Tibial nerve (tissue), 4 donors: ENCODE results near the gene RALGAPB. TPM values are rescaled to one million over a fixed set of nuclear protein-coding genes. Genes with fewer than 3 reads are reported as not detected.

Experiments
- DNase-seq, 2 donors: peaks; one replicate each; pipeline ENCODE4 v3.0.0-alpha.2; 2019; ENCODE audit warnings: low spot score in 2 of 2
- H3K27ac ChIP-seq, 4 donors: fragments of 200-600 bp; sonication (generic) in 3 of 4; one replicate each; pipeline ENCODE4 v1.5.1; 2017 to 2019; ENCODE audit warnings: mild to moderate bottlenecking in 1 of 4
- H3K27me3 ChIP-seq, 2 donors: fragments of 200-600 bp; sonication (generic) in 1 of 2; one replicate each; pipeline versions ENCODE4 v1.5.1 to v1.6.0; 2017 to 2019
- H3K36me3 ChIP-seq, 3 donors: fragments of 200-600 bp; sonication (generic); one replicate each; pipeline ENCODE4 v1.5.1; 2018 to 2019
- H3K4me1 ChIP-seq, 4 donors: fragments of 200-600 bp; sonication (generic) in 3 of 4; one replicate each; pipeline ENCODE4 v1.5.1; 2017 to 2019
- H3K4me3 ChIP-seq, 4 donors: fragments of 200-600 bp; sonication (generic) in 3 of 4; one replicate each; pipeline ENCODE4 v1.5.1; 2017 to 2019; ENCODE audit warnings: mild to moderate bottlenecking in 1 of 4, moderate library complexity in 1 of 4
- H3K9me3 ChIP-seq, 4 donors: fragments of 200-600 bp; sonication (generic) in 3 of 4; one replicate each; pipeline ENCODE4 v1.5.1; 2017 to 2019
- EP300 ChIP-seq, 2 donors: sonication (generic); formaldehyde crosslinking; IDR thresholded peaks; one replicate each; pipeline ENCODE4 v1.6.1; 2017; ENCODE audit warnings: antibody characterized with exemption in 2 of 2, mild to moderate bottlenecking in 1 of 2
- POLR2A ChIP-seq, 2 donors: fragments of 450-650 bp; IDR thresholded peaks; one replicate each; pipeline ENCODE4 v1.6.1; 2017; ENCODE audit warnings: antibody characterized with exemption in 2 of 2, mild to moderate bottlenecking in 2 of 2, moderate library complexity in 2 of 2
- WGBS, 2 donors: methylation state at CpG; one replicate each; pipeline ENCODE4 v1.1.5; 2018; 5-methylcytosine and 5-hydroxymethylcytosine counted together
- total RNA-seq, 4 donors: library from RNA; depleted of rRNA; stranded (reverse); fragments of >200 nt; gene quantifications; one replicate each; pipeline ENCODE4 v1.1.0, GENCODE V29; 2016
- TF ChIP-seq, protein P1 (sequence below), 5 experiments: fragments of 200-600 bp in 3 of 5; fragments of 450-650 bp in 2 of 5; sonication (generic) in 3 of 5; IDR thresholded peaks; one replicate each; pipeline ENCODE4 v1.5.1; 2016 to 2019; ENCODE audit warnings: antibody characterized with exemption in 5 of 5, mild to moderate bottlenecking in 3 of 5, moderate library complexity in 2 of 5

Gene RALGAPB
- total RNA-seq, 4 donors from 2014 or later = 33.9 to 45.9 (median 44.3) TPM

DNA sequence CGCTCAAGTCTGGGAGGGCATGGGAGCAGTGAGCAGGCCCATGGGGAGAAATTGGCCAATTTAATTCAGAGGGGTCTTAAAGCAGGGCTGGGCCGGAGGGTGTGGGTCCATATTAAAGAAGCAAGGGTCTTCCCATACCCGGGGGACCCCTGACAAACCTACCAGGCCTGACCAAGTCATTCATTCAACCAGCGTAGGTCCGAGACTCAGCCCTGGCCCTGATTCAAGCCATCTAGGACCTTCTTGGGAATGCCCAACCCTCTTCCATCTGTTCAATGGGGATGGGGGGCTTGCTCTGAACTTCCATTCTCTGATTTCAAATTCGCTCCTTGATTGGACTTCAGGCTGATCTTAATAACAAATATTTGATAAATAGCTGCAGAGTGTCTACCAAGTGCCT, 115.7 kb downstream of the RALGAPB start:
- no peak for TF ChIP-seq EP300 (IDR thresholded peaks at IDR 0.05)
- TF ChIP-seq POLR2A (IDR thresholded peaks at IDR 0.05) = no peak
- TF ChIP-seq, protein P1, sequence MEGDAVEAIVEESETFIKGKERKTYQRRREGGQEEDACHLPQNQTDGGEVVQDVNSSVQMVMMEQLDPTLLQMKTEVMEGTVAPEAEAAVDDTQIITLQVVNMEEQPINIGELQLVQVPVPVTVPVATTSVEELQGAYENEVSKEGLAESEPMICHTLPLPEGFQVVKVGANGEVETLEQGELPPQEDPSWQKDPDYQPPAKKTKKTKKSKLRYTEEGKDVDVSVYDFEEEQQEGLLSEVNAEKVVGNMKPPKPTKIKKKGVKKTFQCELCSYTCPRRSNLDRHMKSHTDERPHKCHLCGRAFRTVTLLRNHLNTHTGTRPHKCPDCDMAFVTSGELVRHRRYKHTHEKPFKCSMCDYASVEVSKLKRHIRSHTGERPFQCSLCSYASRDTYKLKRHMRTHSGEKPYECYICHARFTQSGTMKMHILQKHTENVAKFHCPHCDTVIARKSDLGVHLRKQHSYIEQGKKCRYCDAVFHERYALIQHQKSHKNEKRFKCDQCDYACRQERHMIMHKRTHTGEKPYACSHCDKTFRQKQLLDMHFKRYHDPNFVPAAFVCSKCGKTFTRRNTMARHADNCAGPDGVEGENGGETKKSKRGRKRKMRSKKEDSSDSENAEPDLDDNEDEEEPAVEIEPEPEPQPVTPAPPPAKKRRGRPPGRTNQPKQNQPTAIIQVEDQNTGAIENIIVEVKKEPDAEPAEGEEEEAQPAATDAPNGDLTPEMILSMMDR (IDR thresholded peaks at IDR 0.05) = no peak
- Histone ChIP-seq H3K36me3 (no peaks in the 10 kb centered on the region), H3K27ac (no peak overlapping the region), H3K4me3 (no peak overlapping the region), H3K9me3 (no peaks in the 10 kb centered on the region), H3K4me1 (no peaks in the 10 kb centered on the region), H3K27me3 (peaks cover 0 to 9% of the 10 kb centered on the region in 2 donors)
- 85 to 89% methylated on average over 6 of the region's 6 CpGs for WGBS, 2 donors
- DNase-seq = no peak

- Histone ChIP-seq H3K27ac (no peak overlapping the region), H3K27me3 (peaks cover 0 to 9% of the 10 kb centered on the region in 2 donors), H3K4me1 (no peaks in the 10 kb centered on the region), H3K4me3 (no peak overlapping the region), H3K9me3 (no peaks in the 10 kb centered on the region), H3K36me3 (no peaks in the 10 kb centered on the region)
- DNase-seq = no peak
- TF ChIP-seq EP300 (IDR thresholded peaks at IDR 0.05) (no peak), POLR2A (IDR thresholded peaks at IDR 0.05) (no peak)
- TF ChIP-seq, protein P1 (IDR thresholded peaks at IDR 0.05) = no peak
- WGBS, 2 donors = 81 to 82% methylated on average over 4 of the region's 4 CpGs
Measured at GRCh38 chr20:38589351-38589750, 116.7 kb downstream of the RALGAPB start.

DNA sequence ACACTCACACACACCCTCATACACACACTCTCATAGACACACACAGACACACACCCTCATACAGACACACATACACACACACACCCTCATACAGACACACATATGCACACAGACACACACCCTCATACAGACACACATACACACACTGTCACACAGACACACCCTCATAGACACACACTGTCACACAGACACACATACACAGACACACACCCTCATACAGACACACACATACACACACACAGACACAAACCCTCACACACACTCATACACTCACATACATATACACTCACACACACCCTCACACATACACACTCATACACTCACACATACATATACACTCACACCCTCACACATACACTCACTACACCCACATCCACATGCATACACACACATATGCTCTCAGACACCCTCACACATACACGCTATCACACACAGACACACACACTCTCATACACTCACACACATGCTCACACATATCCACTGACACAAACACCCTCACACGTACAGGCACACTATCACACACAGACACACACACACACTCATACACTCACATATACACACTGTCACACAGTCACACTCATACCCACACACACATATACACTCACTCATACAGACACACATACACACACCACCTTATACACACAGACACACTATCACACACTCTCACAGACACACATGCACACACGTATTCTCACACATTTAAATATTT, 117.5 kb downstream of the RALGAPB start:
- TF ChIP-seq POLR2A (IDR thresholded peaks at IDR 0.05) (no peak), EP300 (IDR thresholded peaks at IDR 0.05) (no peak)
- TF ChIP-seq, protein P1 (IDR thresholded peaks at IDR 0.05) = no peak
- Histone ChIP-seq H3K4me1 (no peaks in the 10 kb centered on the region), H3K36me3 (no peaks in the 10 kb centered on the region), H3K9me3 (no peaks in the 10 kb centered on the region), H3K4me3 (no peak overlapping the region), H3K27me3 (peaks cover 0 to 9% of the 10 kb centered on the region in 2 donors), H3K27ac (no peak overlapping the region)
- WGBS, 2 donors = 76 to 84% methylated on average over 3 of the region's 3 CpGs
- no peak for DNase-seq

DNA sequence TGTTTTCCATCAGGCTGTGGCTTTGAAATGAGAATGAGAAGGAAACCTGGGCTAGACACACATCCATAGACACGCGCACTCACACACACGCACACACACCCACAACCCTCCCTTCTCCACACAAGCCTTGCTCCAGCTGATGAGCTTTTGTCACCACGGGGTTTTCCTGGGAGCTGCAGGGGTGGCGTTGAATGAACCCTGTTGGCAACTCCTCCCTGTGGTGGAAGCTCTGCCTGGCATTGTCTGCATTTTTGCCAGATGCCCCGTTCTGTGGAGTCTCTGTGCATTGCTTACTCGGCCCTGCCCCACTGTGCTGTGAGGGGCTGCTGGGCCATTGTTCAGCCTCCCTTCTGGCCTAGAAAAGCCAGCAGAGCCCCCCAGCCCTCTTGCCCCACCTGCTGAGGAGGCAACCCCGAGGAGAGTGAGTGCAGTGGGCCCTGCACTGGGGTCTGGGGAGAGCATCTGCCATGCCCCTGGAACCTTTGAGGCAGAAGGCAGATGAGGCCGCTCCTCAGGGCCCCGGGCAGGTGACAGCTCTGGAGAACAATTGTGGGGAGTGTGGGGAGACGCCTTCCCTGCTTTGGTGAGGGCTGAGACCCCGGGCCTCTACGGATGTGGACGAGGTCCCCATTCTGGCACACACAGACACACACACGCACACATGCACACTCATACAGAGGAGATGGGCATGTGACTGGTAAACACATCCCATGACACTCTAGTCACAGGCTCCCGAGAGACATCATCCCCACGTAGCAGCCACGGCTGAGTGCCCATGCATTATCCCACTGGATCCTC, 118.2 kb downstream of the RALGAPB start:
- Histone ChIP-seq H3K9me3 (no peaks in the 10 kb centered on the region), H3K4me3 (no peak overlapping the region), H3K4me1 (no peaks in the 10 kb centered on the region), H3K27ac (no peak overlapping the region), H3K36me3 (no peaks in the 10 kb centered on the region), H3K27me3 (peaks cover 0 to 9% of the 10 kb centered on the region in 2 donors)
- DNase-seq = no peak
- TF ChIP-seq, protein P1 (IDR thresholded peaks at IDR 0.05) = no peak
- TF ChIP-seq EP300 (IDR thresholded peaks at IDR 0.05) = no peak
- TF ChIP-seq POLR2A (IDR thresholded peaks at IDR 0.05) = no peak
- WGBS, 2 donors = 73% methylated on average over 17 to 18 of the region's 18 CpGs
